ENCODE results near the gene HLA-DRA.

DNA sequence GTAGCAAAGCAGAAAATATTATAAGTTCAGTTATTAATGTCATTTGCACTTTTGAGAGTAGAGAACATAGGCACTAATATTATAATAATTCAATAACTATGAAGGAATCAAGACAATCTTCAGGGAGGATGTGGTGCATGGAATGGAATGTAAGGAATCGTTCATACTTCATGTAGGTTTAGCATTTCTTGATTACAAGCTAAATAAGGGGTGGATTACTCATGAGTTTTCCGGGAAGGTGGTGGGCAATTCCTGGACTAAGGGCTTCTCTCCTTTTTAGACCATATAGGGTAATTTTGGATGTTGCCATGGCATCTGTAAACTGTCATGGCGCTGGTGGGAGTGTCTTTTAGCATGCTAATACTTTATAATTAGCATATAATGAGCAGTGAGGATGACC, 23.7 kb upstream of the HLA-DRA start:
- TF ChIP-seq, protein P1, sequence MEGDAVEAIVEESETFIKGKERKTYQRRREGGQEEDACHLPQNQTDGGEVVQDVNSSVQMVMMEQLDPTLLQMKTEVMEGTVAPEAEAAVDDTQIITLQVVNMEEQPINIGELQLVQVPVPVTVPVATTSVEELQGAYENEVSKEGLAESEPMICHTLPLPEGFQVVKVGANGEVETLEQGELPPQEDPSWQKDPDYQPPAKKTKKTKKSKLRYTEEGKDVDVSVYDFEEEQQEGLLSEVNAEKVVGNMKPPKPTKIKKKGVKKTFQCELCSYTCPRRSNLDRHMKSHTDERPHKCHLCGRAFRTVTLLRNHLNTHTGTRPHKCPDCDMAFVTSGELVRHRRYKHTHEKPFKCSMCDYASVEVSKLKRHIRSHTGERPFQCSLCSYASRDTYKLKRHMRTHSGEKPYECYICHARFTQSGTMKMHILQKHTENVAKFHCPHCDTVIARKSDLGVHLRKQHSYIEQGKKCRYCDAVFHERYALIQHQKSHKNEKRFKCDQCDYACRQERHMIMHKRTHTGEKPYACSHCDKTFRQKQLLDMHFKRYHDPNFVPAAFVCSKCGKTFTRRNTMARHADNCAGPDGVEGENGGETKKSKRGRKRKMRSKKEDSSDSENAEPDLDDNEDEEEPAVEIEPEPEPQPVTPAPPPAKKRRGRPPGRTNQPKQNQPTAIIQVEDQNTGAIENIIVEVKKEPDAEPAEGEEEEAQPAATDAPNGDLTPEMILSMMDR (IDR thresholded peaks at IDR 0.05), result no peak
- TF ChIP-seq POLR2A (IDR thresholded peaks at IDR 0.05), result no peak
